Adrenal gland (tissue), 12 donors: ENCODE results near the gene TPD52L2. TPM values are rescaled to one million over a fixed set of nuclear protein-coding genes. Genes with fewer than 3 reads are reported as not detected.
"Not testable (repeated sequence)": the region's sequence is repeated elsewhere in the genome, so short reads cannot be mapped to it uniquely, and the experiment has no call there.

Experiments
- DNase-seq, 7 donors: peaks; one replicate each; pipeline ENCODE4 v3.0.0-alpha.2; 2019 to 2020
- H3K27ac ChIP-seq, 5 donors: fragments of 200-600 bp; sonication (generic) in 4 of 5; 1 replicate in 3 of 5; 2 replicates in 2 of 5; pipeline versions ENCODE4 v1.5.1 to v1.8.0; 2016 to 2020; ENCODE audit warnings: mild to moderate bottlenecking in 1 of 5
- H3K27me3 ChIP-seq: fragments of 200-600 bp; 2 replicates; pipeline ENCODE4 v1.8.0; 2021
- H3K36me3 ChIP-seq, 2 donors: fragments of 200-600 bp; replicated peaks in 1 of 2; 1 replicate in 1 of 2; 2 replicates in 1 of 2; pipeline versions ENCODE4 v1.5.1 to v1.8.0; 2018 to 2022
- H3K4me1 ChIP-seq, 2 donors: fragments of 200-600 bp; replicated peaks in 1 of 2; 1 replicate in 1 of 2; 2 replicates in 1 of 2; pipeline versions ENCODE4 v1.5.1 to v1.8.0; 2018 to 2021
- H3K4me3 ChIP-seq, 4 donors: fragments of 200-600 bp; sonication (generic) in 3 of 4; one replicate each; pipeline ENCODE4 v1.5.1; 2016 to 2018
- H3K9me3 ChIP-seq, 3 donors: fragments of 200-600 bp; sonication (generic) in 1 of 3; replicated peaks in 1 of 3; 1 replicate in 2 of 3; 2 replicates in 1 of 3; pipeline versions ENCODE4 v1.5.1 to v1.8.0; 2016 to 2021
- POLR2A ChIP-seq, 2 donors: fragments of 450-650 bp; IDR thresholded peaks; one replicate each; pipeline ENCODE4 v1.6.1; 2017; ENCODE audit warnings: antibody characterized with exemption in 2 of 2, mild to moderate bottlenecking in 2 of 2, moderate library complexity in 1 of 2
- WGBS, 4 donors: extraction: QIAGEN DNeasy Blood & Tissue Kit in 2 of 4; methylation state at CpG; one replicate each; pipeline versions ENCODE4 v1.1.5 to v1.1.7; 2013 to 2017; 5-methylcytosine and 5-hydroxymethylcytosine counted together
- intact Hi-C, 2 donors: fragments of 100-400 bp; cut with DNase I; formaldehyde crosslinking; loops; one replicate each; pipeline versions ENCODE4 v1.14.1 to v1.15.0; 2022 to 2023
- polyA plus RNA-seq, 3 donors: library from polyadenylated mRNA; stranded (reverse); fragments of 200-250 nt in 2 of 3; fragments of 350-450 nt in 1 of 3; fragmentation: Illumina TruSeq in 1 of 3; extraction: RNeasy Lipid Tissue Mini Kit (QIAGEN cat#74804) in 1 of 3; gene quantifications; one replicate each; pipeline ENCODE4 v1.2.3, GENCODE V29; 2013 to 2014
- total RNA-seq, 9 donors: library from RNA; depleted of rRNA in 4 of 9; stranded (reverse); fragments of >200 nt in 4 of 9; fragments of 120-200 nt in 1 of 9; fragmentation: NEBNext Ultra II Directional in 1 of 9; extraction: Animal tissue kit (Norgen Biotek cat#: 25700) in 1 of 9; gene quantifications; one replicate each; pipeline versions ENCODE4 v1.1.0 to v1.2.4, GENCODE V29; 2013 to 2023
- TF ChIP-seq, protein P1 (sequence below), 6 experiments: fragments of 450-650 bp in 4 of 6; fragments of 200-600 bp in 2 of 6; sonication (generic) in 1 of 6; IDR thresholded peaks; 1 replicate in 5 of 6; 2 replicates in 1 of 6; pipeline versions ENCODE4 v1.5.1 to v1.8.0; 2016 to 2021; ENCODE audit warnings: antibody characterized with exemption in 6 of 6, mild to moderate bottlenecking in 2 of 6, moderate library complexity in 1 of 6
- donor health status: healthy with polysubstance abuse.
- donor health status: Bipolar disorder and iron deficiency.
- donor health status: DM: yes; HTN: yes; CAD: no.
- donor health status: DM: no; HTN: no; CAD: no.
- donor health status: DM: no; HTN: no; CAD: no.
- donor health status: DM: yes; HTN: yes; CAD: no.

Gene TPD52L2
- total and polyA plus RNA-seq, 12 donors = 81.9 to 125 (median 112) TPM

DNA sequence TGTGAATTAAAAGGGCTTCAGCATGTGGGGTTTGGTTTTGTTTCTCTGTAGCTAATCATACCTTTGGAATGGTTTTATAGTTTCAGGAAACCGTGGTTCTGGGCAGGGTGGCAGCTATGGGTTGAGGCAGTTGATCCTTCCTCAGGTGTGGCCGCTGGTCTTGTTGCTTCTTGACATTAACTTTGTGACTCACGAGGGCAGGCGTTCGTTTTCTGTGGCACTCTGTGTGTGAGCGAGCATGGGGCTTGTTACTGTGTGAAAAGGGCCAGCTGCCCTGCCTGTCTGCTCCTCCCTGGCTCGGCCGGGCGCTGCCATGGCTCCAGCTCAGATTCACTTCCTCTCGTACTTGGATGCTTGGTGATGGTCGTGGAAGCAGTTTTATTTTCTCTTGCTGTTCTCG lies 46.1 kb downstream of the TPD52L2 start:
- peaks cover 4 to 30% of the 10 kb centered on the region in 2 donors for H3K4me1 ChIP-seq
- TF ChIP-seq, protein P1, sequence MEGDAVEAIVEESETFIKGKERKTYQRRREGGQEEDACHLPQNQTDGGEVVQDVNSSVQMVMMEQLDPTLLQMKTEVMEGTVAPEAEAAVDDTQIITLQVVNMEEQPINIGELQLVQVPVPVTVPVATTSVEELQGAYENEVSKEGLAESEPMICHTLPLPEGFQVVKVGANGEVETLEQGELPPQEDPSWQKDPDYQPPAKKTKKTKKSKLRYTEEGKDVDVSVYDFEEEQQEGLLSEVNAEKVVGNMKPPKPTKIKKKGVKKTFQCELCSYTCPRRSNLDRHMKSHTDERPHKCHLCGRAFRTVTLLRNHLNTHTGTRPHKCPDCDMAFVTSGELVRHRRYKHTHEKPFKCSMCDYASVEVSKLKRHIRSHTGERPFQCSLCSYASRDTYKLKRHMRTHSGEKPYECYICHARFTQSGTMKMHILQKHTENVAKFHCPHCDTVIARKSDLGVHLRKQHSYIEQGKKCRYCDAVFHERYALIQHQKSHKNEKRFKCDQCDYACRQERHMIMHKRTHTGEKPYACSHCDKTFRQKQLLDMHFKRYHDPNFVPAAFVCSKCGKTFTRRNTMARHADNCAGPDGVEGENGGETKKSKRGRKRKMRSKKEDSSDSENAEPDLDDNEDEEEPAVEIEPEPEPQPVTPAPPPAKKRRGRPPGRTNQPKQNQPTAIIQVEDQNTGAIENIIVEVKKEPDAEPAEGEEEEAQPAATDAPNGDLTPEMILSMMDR (IDR thresholded peaks at IDR 0.05) = no peak
- no peak for TF ChIP-seq POLR2A (IDR thresholded peaks at IDR 0.05)
- intact Hi-C loops = no loop called here

DNA sequence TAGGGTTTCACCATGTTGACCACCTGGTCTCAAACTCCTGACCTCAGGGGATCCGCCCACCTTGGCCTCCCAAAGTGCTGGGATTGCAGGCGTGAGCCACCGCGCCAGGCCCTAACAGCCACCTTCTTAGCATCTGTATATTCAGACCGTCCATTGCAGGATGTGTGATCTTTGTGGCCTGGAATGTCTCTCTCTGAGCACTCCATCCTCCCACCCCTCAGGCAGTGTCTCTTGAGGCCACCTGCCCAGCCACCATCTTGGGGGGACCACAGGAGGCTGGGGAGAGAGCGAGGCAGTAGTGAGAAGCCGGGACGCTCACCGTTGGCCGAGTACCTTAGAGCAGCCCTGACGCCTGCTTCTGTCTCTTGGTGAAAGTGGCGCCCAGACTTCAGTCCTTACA lies 48.7 kb downstream of the TPD52L2 start:
- intact Hi-C loops = no loop called here
- Histone ChIP-seq H3K4me3 (no peak overlapping the region), H3K27ac (no peak overlapping the region), H3K36me3 (peaks cover 0 to 4% of the 10 kb centered on the region in 2 donors), H3K27me3 (no peaks in the 10 kb centered on the region), H3K9me3 (no peaks in the 10 kb centered on the region), H3K4me1 (peaks cover 4 to 32% of the 10 kb centered on the region in 2 donors)
- 90 to 98% (median 96%) methylated on average over 8 to 12 of the region's 12 CpGs for WGBS, 4 donors
- DNase-seq = no peak
- TF ChIP-seq POLR2A (IDR thresholded peaks at IDR 0.05) = no peak
- TF ChIP-seq, protein P1 (IDR thresholded peaks at IDR 0.05) = no peak

More for the DNA sequence above, 46.1 kb downstream of the TPD52L2 start:
- no peaks in the 10 kb centered on the region for H3K27me3 ChIP-seq
- no peak overlapping the region for H3K4me3 ChIP-seq
- H3K27ac ChIP-seq = peak overlapping the region in 1 of 5 donors; percentile 45
- H3K36me3 ChIP-seq = no peaks in the 10 kb centered on the region
- H3K9me3 ChIP-seq = no peaks in the 10 kb centered on the region
- peak in 6 of 7 donors; percentile 47 to 70 (median 58) for DNase-seq
- 28 to 40% (median 33%) methylated on average over 12 of the region's 12 CpGs for WGBS, 4 donors

DNA sequence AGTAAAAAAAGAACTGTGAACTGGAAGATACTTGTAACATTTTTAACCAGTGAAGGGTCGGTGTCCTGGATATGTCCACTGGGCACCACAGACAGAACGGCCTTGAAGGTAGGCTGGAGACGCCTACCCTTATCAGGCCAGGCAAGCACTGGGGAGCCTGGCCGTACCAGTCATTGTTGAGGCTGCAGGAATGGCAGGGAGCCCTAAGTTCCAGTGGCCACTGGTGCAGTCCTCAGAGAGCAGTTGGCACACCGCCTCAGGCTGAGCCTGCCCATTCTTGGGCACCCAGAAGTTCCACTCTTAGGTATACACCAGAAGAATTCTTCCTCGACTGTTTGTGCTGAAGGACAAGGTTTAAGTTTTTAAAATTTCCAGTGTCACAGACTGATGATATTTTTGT lies 50.4 kb downstream of the TPD52L2 start:
- H3K27ac ChIP-seq = peak overlapping the region in 2 of 5 donors; percentile 7 to 48
- H3K4me1 ChIP-seq = peaks cover 4 to 32% of the 10 kb centered on the region in 2 donors
- no peak for TF ChIP-seq POLR2A (IDR thresholded peaks at IDR 0.05)
- TF ChIP-seq, protein P1 (IDR thresholded peaks at IDR 0.05) = no peak
- peaks cover 0 to 13% of the 10 kb centered on the region in 2 donors for H3K36me3 ChIP-seq
- H3K9me3 ChIP-seq = no peaks in the 10 kb centered on the region
- DNase-seq = peak; percentile 38 to 84 (median 78)
- intact Hi-C loops = no loop called here
- H3K27me3 ChIP-seq = no peaks in the 10 kb centered on the region
- 44 to 63% (median 52%) methylated on average over 5 to 6 of the region's 6 CpGs for WGBS, 4 donors
- no peak overlapping the region for H3K4me3 ChIP-seq

DNA sequence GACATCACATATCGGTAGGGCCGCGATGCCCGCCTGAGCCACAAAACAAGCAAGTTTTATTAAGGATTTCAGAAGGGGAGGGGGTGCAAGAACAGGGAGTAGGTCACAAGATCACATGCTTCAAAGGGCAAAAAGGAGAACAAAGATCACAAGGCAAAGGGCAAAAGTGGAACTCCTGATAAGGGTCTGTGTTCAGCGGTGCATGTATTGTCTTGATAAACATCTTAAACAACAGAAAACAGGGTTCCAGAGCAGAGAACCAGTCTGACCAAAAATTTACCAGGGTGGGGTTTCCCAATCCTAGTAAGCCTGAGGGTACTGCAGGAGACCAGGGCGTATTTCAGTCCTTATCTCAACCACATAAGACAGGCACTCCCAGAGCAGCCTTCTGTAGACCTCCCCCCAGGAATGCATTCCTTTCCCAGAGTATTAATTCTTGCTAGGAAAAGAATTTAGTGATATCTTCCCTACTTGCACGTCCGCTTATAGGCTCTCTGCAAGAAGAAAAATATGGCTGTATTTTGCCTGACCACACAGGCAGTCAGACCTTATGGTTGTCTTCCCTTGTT lies 51.4 kb downstream of the TPD52L2 start:
- H3K9me3 ChIP-seq, H3K27ac ChIP-seq, intact Hi-C loops, H3K27me3 ChIP-seq, H3K4me3 ChIP-seq, DNase-seq: not testable (repeated sequence)
- Histone ChIP-seq H3K4me1 (peaks cover 4 to 25% of the 10 kb centered on the region in 2 donors), H3K36me3 (peaks cover 0 to 14% of the 10 kb centered on the region in 2 donors)
- WGBS, 4 donors = 92 to 95% (median 94%) methylated on average over 8 of the region's 8 CpGs

DNA sequence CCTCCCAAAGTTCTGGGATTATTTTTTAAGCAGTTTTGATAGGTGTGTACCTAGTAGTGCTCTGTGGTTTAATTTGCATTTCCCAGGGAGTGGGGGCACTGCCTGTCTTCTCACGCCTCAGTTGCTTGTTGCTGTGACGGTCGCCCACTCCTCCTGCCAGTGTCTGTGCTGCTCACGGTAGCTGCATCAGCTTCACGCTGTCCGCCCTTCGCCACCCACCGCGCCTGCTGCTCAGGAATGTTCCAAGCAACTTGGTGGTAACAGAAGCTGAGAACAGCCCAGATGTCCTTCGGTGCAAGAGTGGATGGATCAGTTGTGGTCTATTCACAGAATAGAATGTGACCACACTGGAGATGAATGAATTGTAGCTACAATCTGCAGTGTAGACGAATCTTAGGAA lies 52.7 kb downstream of the TPD52L2 start:
- DNase-seq = no peak
- intact Hi-C loops = no loop called here
- WGBS, 4 donors = 94 to 97% (median 95%) methylated on average over 11 of the region's 11 CpGs

More for the DNA sequence above, 52.7 kb downstream of the TPD52L2 start:
- Histone ChIP-seq H3K36me3 (peaks cover 0 to 18% of the 10 kb centered on the region in 2 donors), H3K9me3 (no peaks in the 10 kb centered on the region), H3K27ac (no peak overlapping the region), H3K27me3 (no peaks in the 10 kb centered on the region), H3K4me1 (peaks cover 4 to 18% of the 10 kb centered on the region in 2 donors), H3K4me3 (no peak overlapping the region)
- no peak for TF ChIP-seq POLR2A (IDR thresholded peaks at IDR 0.05)
- TF ChIP-seq, protein P1 (IDR thresholded peaks at IDR 0.05) = no peak
